Stimulated activated CD8-positive, alpha-beta memory T cell treated with anti-CD3 and anti-CD28 coated beads, Interleukin-15, amount 100 ng/mL, for 24 hours (primary cell): ENCODE data around the gene RMI2.

Experiments used
- DNase-seq: peaks from one replicate; pipeline ENCODE4 v3.0.0-alpha.2; 2020; ENCODE audit warnings: low read depth

The RMI2 gene

DNA sequence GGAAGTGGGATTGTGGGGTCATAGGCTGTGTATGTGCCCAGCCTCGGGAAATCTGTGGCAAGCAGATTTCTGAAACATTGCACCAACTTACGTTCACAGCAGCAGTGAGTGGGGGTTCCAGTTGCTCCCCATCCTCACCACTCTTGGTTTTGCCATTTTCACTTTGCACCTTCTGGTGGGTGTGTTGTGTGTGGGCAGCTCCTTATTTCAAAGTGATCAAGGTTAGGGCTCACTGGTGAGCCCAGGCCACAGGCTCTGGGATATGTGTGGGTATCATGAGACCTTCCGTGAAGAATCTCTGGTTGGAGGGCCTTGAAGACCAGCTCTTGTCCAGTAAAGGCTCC, 34.7 kb upstream of the RMI2 start:
- no peak for DNase-seq

DNA sequence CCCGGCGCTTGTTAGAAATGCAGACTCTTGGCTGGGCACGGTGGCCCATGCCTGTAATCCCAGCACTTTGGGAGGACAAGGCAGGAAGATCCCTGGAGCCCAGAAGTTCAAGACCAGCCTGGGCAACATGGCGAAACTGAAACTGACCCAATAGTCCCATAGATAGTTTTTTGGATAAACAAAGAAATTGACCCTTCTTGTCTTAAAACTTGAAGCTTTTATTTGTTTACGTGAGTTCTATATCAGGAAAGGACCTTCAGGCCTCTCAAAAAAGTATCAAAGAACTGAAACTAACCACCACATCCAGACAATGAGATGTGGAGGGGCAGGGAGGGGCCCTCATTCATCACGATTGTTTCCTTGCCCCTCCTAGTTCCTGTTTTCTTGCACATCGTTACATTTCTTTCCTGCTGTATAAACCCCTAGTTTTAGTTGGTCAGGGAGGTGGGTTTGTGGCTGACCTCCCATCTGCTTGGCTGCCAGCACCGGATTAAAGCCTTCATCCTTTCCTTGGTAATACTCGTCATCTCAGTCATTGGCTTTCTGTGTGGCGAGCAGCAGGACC, 34.2 kb upstream of the RMI2 start:
- DNase-seq = no peak

DNA sequence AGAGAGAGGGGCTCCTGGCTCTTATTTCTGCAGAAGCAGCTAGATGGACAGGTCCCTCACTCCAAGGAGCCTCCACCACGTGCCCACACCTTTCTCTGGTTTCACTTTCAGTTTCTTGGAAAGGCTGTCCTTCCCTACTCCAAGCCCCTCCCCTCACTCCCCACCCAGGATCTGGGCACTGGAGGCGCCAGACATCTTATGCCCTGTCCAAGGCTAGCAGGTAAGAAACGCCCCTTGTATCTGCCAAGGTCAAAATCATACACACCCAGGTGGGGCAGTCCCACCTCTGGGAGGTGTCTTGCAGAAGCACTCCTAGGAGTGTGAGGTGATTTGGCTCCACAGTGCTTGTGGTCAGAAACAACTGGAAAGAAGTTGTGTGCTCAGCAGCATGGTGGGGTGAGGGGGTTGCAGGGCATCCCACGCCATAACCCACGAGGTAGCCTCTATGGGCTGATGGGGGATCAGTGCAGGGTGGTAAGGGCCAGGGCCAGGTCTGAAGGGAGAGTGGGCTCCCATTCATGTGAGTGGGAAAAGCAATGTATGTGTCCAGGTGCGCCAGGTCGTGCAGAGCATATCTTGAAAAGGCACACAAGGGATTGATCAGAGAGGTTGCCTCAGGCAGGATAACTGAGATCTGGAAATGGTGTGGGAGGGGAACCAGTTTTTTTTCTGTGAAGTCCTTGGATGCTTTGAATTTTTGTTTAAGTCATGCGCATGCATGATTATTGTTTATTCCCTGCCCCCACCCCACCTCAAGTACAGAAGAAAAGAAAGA, 32.4 kb upstream of the RMI2 start:
- no peak for DNase-seq

DNA sequence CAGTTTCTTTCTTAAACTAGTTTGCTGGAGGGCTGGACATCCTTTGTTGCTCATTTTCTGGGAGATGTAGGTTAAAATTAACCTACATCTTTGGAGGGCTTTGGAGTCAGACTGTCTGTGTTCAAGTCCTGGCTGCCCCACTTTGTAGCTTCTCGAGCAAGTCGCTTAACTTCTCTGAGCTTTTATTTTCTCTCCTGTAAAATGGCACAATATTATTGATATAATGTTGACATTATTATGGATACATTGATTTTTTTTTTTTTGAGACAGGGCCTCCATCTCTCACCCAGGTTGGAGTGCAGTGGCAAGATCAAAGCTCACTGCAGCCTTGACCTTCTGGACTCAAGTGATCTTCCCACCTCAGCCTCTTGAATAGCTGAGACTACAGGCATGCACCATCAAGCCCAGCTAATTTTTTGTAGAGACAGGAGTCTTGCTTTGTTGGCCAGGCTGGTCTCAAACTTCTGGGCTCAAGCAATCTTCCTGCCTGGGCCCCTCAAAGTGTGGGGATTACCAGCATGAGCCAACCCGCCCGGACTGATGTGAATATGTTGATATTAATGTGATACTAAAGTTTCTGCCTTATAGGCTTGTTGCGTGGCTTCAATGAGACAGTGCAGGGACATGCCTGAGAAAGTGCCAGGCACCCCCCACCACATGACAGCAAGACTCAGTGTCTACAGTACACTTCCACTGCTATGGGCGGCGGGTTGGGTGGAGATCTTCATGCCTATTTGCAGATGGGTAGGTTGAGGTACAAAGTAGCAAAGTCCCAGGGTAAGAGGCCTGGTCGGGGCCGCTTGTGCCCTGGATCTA, 31.6 kb upstream of the RMI2 start:
- DNase-seq = no peak

DNA sequence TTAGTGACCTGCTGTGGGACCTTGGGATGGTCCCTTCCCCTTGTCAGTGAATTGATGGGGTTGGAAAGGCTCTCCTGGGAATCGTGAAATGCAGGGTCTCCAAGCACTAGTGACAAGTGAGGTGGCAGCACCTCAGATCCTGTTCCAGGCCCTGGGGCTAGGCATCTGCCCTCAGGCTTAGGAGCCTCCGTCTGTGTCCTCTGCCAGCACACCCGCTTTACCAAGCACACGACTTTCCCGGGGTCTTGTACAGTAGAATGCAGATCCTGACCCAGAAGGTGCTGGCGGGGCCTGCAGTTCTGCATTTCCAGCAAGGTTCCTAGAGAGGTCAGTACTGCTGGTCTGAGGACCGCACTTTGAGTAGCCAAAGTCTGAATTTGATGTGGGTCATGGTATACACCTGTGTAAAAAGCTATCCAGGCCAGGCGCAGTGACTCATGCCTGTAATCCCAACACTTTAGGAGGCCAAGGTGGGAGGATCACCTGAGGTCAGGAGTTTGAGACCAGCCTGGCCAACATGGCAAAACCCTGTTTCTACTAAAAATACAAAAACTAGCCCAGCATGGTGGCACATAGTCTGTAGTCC, 30.9 kb upstream of the RMI2 start:
- DNase-seq = no peak

DNA sequence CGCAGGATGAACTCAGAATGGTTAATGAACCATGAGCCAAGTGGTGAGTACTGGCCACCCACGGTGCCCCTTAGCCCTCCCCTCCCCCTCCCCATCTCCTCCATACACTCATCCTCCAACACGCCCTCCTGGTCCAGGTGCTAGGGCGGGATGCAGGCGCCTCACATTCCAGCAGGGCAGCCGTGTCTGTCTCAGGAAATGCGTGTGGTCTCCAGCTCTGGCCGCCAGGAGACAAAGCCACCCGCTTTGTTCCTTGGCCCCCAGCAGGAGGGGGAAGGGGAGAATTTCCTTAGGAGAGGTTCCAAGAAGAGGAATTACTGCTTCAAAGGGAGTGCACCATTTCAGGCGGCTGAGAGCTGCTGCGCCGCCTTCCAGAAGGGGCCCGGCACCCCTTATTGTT, 29.7 kb upstream of the RMI2 start:
- no peak for DNase-seq

DNA sequence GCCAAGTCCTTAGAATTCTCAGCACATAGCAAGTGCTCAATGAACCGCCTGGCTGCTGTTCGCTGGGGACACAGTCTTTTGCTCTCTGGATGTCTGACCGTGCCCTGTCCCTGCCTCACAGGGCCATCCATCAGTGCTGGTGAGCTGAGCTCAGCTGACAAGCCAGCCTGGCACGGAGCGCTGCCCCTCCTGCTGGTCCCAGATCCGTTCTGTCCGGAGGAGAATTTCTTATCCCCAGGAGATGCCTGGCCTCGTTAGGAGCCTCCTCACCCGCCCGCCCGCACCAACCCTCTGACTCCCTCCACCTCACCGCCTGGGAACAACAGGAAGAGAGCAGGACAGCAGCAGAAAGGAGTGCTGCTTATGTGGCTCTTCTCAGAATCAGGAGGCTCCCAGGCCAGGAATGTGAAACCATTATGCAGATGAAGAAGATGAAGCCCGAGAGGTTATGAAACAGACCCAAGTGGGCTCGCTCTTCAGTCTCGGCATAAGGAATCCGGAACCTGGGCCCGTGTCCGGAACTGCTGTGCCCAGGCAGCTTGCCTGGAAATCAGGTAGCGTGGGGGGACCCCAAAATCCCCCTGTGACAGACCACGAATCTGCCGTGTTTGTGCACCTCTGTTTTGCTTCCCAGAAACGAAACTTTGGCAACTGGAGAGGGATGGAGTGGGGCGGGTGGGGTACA, 28.8 kb upstream of the RMI2 start:
- no peak for DNase-seq

DNA sequence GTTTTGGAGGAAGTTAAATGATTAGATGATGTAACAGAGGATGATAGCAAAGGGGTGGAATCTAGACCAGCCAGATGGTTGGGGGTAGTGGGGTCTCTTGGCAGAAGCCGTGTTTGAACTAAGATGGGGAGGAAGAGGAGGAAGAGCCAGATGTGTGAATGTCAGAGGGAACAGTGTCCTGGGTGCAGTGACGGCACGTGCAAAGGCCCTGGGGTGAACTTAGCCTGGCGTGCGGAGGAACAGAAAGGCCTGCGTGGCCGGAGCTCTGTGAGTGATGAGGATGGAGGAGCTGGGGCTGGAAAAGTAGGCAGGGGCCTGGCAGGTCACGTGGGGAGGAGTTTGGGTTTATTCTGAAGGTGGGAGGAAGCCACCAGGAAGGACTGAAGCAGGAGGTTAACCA, 26.4 kb upstream of the RMI2 start:
- DNase-seq = no peak

DNA sequence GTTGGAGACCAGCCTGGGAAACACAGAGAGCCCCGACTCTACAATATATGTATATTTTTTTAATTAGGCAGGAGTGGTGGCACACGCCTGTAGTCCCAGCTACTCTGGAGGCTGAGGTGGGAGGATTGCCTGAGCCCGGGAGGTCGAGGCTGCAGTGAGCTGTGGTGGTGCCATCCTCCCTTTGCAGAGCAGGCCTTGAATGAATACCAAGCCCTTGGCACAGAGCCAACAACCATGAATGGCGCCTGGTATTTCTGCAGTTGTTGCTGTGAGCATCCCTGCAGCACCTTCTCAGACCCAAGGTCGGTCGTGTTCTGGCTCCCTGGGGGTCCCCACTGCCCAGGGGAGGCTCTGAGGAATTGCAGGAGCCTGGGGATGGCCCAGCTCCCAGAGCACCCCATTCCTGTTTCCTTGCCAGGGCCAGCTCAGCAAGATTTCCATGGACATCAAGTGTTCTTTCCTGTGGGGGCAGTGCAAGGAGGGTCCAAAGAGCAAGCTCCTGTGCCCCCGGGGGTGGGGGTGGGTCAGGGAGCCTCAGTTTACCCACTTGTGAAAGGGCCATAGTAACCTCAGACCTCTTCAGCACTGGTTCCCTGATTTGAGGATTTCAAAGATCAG, 25.6 kb upstream of the RMI2 start:
- DNase-seq = no peak

DNA sequence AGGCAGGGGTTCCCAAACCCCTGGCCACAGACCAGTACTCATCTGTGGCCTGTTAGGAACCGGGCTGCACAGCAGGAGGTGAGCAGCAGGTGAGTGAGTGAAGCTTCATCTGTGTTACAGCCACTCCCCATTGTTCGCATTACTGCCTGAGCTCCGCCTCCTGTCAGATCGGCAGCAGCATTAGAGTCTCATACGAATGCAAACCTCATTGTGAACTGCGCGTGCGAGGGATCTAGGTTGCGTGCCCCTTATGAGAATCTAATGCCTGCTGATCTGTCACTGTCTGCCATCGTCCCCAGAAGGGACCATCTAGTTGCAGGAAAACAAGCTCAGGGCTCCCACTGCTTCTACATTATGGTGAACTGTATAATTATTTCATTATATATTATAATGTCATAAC, 25.1 kb upstream of the RMI2 start:
- no peak for DNase-seq

DNA sequence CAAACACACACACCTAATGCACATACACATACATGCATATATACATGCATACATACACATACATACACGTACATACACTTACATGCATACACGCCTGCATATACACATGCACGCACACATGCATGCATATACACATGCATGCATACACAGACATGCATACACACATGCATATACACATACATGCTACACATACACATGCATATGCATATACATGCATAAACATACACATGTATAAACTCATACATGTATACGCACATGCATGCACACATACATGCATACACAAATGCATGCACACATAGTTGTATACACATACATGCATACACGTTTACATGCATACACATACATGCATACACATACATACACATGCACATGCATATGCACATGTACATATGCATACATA, 23.6 kb upstream of the RMI2 start:
- DNase-seq = no peak

DNA sequence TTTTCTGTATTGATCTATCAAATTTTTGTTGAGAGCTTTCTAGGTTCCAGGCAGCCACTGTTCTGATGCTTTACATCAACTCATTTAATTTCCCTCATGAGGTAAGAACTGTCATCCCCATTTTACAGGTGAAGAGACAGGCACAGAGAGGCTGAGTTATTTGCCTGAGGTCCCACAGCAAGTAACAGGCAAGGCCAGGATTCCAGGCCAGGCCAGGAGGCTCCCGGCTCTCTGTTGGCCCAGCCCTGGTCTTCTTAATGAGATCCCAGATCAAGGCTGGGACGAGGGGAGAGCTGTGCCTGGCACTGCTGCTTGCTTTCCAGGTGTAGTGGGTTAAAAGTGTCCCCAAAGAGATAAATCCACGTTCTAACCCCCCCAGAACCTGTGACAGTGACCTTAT, 22.4 kb upstream of the RMI2 start:
- no peak for DNase-seq

DNA sequence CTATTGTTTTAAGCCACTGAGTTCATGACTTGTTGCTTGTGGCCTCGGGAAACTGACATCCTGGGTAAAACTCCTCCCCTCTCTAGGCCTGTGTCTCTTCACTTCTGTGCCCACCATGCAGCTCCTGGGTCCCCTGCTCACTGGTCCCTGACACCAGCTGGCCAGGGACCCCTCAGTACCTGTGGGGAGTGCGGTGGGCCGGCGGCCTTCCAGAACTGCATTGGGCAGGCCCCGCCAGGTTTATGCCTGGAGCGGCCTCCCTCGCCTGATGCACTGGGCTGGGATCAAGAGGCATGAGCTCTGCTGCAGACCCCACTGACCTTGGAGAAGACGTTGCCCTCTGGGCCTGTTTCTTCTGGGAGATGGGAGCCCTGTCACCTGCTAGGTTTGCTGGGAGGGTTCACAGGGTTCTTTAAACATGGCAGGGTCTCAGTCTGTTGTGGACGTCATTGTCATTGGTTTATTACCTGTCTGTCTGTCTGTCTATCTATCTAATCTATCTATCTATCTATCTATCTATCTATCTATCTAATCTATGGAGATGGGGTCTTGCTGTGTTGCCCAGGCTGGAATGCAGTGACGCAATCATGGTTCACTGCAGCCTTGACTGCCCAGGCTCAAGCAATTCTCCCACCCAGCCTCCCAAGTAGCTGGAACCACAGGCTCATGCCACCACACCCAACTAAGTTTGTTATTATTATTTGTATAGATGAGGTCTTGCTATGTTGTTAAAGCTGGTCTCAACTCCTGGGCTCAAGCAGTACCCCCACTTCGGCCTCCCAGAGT, 21.5 kb upstream of the RMI2 start:
- no peak for DNase-seq

DNA sequence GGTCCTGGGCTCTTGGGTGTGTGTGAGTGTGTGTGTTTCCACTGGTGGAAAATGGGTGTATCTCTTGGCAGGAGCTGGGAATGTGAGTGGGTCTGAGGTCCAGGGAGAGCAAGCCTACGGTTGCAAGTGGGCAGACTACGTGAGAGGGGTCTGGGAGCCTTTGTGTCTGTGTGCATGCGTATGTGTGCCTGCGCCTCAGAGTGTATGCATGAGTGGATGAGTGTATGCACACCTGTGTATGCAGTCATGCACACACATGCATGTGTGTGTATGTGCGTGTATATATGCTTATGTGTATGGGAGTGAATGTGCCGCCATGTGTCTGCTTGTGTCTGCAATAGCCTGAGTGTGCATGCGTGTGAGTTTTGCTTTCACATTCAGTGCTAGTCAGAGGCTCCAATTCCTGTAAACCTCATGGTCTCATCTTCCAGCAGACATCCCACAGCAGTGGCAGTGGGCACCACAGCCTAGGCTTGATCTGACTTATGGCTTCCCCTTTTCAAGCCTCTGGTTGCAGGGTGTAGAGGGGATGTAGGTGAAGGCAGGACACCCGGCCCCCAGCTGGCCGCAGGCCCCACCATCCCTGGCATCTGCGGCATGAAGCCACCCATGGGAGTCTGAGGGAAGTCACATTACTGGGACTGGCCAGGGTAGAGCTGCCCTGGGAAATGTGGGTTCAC, 19.7 kb upstream of the RMI2 start:
- DNase-seq = no peak

DNA sequence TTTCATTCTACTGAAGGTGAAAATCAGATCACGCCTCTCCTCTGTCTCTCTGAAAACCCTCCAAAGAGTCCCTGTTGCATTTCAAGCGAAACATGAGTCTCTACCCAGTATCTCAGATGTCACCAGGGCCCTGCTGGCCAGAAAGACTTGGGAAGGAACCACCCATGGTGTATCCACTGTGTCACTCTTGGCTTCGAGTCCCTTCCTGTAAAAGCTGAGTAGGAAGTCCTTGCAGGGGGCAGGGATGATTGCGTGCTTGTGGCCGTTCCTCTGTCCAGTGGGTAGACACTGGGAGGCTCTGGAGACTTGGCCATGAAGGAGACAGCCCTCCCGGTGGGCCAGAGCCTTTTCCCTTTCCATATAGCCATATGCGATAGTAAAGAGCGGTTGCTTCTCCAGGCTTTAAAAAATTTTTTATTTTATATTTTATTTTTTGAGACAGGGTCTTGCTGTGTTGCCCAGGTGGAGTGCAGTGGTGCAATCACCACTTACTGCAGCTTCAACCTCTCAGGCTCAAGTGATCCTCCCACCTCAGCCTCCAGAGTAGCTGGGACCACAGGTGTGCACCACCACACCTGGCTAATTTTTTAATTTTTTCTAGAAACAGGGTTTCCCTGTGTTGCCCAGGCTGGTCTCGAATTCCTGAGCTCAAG, 19.0 kb upstream of the RMI2 start:
- DNase-seq = no peak

DNA sequence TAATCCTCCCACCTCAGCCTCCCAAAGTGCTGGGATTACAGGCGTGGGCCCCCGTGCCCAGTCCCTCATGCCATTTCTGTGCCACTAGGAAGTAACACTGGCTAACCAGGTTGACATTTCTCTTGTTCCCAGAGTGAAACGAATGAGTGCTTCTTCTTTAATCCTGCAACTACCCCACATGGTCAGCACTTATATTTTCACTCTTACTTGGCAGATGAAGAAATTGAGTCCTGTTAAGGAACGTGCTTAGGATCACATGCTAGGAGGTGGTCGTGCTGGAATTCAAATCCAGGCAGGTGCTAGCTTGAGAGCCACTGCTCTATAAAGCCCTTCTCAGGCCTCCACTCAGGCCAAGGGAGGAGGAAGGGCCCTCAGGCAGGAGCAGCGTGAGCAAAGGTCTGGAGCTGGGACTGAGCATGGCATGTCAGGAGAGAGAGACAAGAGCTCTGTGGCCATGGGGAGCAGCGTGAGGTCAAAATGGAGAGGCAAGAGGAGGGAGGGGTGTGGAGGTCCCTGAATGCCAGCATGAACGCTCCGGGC, 18.5 kb upstream of the RMI2 start:
- no peak for DNase-seq

DNA sequence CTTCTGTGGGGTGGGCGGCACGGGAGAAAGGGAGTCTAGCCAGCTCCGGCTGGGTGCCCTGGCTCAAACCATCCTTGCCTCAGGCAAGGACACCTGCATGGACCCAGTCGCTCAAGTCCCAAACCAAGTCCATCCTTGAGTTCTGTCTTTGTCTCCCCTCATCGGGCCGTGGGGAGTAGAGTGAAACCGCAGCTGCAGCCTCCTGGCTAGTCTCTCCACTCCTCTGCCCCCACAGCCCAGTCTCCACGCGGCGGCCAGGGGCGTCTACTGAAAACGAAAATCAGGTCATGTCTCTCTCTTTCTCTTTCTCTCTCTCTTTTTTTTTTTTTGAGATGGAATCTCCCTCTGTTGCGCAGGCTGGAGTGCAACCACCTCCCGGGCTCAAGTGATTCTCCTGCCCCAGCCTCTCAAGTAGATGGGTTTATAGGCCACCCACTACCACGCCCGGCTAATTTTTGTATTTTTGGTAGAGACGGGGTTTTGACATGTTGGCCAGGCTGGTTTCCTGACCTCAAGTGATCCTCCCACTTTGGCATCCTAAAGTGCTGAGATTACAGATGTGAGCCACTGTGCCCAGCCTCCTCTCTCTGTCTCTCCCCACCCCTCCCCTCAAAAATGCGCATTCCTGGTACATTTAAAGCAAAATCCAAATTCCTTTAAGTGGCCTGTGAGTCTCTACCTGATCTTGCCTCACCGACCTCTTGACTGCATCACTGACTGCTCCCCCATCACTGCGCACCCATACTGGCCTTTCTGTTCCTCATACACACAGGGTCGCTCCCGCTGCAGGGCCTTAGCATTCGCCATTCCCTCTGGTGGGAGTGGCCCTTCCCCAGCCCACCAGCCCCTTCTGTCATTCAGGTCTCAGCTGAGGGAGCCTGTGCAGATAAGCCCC, 17.7 kb upstream of the RMI2 start:
- no peak for DNase-seq

DNA sequence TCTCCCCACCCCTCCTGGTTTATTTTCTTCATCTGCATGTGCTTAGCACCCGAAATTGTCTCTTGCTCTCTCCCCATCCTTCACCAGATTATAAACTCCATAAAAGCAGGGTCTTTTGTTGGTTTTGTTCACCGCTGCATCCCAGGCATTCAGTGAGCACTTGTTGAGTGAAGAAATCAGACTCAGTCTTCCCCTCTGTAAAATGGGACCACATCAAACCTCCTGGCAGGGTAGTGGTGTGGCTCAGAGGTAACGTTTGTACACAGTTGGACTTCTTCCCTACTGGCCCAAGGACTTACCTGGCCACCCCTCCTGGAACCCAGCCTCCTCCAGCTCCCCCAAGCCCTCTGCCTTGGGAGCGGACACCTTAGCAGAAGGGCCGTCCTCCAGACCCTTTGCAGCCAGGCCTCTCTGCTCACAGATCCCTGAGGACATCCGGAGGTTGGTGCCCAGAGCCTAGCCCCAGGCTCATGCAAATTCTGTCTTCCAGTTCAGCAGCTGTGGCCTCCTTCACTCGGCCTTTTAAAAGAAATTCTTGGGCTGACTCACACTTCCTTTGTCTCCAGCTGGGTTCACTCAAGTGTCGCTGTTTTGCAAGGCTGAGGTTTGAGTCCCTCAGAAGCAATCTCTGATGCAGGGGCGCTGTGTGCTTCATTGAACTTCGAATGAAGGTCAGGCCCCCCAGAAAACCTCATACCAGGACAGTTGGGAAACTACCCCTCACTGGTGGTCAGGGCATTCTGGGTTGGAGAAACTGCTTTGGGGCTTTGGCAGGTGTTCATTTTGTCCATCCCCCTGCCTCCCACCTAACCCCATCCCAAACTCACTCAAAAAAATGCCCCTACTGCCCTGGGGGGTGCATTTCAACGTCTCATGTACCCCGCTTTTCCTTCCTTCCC, 16.8 kb upstream of the RMI2 start:
- DNase-seq = no peak
